IPS-18c (cell line): Measurements from ENCODE around the gene RNASET2.
"Not testable (repeated sequence)": the region's sequence is repeated elsewhere in the genome, so short reads cannot be mapped to it uniquely, and the experiment has no call there.

Experiments used
- H3K4me3 ChIP-seq: 2 replicates; pipeline ENCODE4 v1.7.0; 2013; ENCODE audit warnings: low read depth, mild to moderate bottlenecking, low read length, moderate library complexity; ENCODE audit not compliant: insufficient read depth
- H3K9me3 ChIP-seq: one replicate; pipeline ENCODE4 v1.6.1; 2013; ENCODE audit warnings: mild to moderate bottlenecking, low read length, moderate library complexity; ENCODE audit not compliant: control insufficient read depth, insufficient read depth

RNASET2 gene

GRCh38 chr6:166901626-166902025 lies 54.7 kb downstream of the RNASET2 start:
- no peak overlapping the region for H3K4me3 ChIP-seq
- H3K9me3 ChIP-seq, result peaks cover 2% of the 10 kb centered on the region

DNA sequence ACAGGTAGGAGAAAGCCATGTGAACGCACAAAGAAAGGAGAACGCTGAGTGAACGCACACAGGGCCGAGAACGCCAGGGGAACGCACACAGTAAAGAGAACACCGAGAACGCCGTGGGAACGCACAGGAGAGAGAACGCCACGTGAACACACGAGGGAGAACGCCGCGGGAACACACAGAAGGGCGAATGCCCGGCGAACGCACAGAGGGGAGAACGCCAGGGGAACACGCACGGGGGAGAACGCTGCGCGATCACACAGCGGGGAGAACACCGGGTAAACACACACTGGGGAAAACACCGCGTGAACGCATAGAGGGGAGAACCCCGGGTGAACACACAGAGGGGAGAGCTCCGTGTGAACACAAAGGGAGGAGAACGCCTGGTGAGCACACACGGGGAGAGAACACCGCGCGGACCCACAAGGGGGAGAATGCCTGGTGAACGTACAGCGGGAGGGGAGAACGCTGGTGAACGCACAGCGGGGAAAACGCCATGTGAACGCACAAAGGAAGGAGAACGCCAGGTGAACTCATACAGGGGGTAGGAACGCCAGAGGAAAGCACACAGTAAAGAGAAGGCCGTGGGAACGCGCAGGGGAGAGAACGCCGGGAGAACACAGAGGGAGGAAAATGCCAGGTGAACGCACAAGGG lies 55.3 kb downstream of the RNASET2 start:
- no peak overlapping the region for H3K4me3 ChIP-seq
- H3K9me3 ChIP-seq, result peaks cover 2% of the 10 kb centered on the region

DNA sequence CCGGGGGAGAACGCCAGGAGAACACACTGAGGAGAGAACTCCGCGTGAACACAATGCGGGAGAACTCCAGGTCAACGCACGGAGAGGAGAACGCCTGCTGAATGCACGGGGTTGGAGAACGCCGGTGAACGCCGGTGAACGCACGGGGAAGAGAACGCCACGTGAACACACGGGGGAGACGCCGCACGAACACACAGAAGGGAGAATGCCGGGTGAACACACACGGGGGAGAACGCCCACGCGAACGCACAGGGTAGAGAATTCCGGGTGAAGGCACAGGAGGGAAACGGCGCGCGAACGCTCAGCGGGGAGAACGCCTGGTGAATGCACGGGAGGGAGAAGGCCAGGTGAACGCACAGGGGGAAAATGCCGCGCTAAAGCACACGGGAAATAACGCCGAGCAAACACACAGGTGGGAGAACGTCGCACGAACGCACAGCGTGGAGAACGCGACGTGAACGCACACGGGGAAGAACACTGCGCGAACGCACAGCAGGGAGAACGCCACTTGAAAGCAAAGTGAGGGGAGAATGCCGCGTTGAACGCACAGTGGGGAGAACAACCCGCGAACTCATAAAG lies 56.1 kb downstream of the RNASET2 start:
- peaks cover 2% of the 10 kb centered on the region for H3K9me3 ChIP-seq
- no peak overlapping the region for H3K4me3 ChIP-seq

DNA sequence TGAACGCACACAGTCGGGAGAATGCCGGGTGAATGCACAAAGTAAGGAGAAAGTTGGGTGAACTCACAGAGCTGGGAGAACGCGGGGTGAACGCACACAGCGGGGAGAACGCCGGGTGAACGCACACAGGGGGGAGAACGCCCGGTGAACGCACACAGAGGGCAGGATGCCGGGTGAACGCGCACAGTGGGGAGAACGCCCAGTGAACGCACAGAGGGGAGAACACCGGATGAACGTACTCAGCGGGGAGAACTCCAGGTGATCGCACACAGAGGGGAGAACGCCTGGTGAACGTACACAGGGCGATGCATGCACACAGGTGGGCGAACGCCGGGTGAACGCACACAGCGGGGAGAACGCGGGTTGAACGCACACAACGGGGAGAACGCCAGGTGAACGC lies 57.4 kb downstream of the RNASET2 start:
- Histone ChIP-seq H3K9me3 (peaks cover 2% of the 10 kb centered on the region), H3K4me3 (no peak overlapping the region)

DNA sequence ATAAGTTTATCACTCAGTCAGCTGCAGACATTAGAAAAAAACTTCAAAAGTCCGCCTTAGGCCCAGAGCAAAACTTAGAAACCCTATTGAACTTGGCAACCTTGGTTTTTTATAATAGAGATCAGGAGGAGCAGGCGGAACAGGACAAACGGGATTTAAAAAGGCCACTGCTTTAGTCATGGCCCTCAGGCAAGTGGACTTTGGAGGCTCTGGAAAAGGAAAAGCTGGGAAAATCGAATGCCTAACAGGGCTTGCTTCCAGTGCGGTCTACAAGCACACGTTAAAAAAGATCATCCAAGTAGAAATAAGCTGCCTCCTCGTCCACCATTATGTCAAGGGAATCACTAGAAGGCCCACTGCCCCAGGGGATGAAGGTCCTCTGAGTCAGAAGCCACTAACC lies 61.7 kb downstream of the RNASET2 start:
- H3K9me3 ChIP-seq, H3K4me3 ChIP-seq: not testable (repeated sequence)

- not testable (repeated sequence) for H3K4me3 ChIP-seq
Measured at GRCh38 chr6:166892472-166892871, 63.9 kb downstream of the RNASET2 start.

GRCh38 chr6:166886773-166887172 lies 69.6 kb downstream of the RNASET2 start:
- H3K9me3 ChIP-seq, H3K4me3 ChIP-seq: not testable (repeated sequence)

More at GRCh38 chr6:166892472-166892871, 63.9 kb downstream of the RNASET2 start:
- H3K9me3 ChIP-seq, result not testable (repeated sequence)

- H3K9me3 ChIP-seq, H3K4me3 ChIP-seq: not testable (repeated sequence)
Measured at GRCh38 chr6:166884958-166885357, 71.4 kb downstream of the RNASET2 start.

- Histone ChIP-seq H3K4me3 (no peak overlapping the region), H3K9me3 (no peaks in the 10 kb centered on the region)
Measured at GRCh38 chr6:166879594-166879993, 76.8 kb downstream of the RNASET2 start.
